Measurements from ENCODE around the gene RIPK4.

- TF ChIP-seq CTCF (IDR thresholded peaks at IDR 0.05) (no peak), POLR2A (IDR thresholded peaks at IDR 0.05) (no peak), EP300 (IDR thresholded peaks at IDR 0.05) (no peak)
Measured at GRCh38 chr21:41691205-41692184, 75.4 kb downstream of the RIPK4 start.

Measured in suprapubic skin (tissue), 3 donors.